Liver (tissue), 3 donors: ENCODE results near the gene TNS1.

Experiments
- CTCF ChIP-seq: fragments of 150-350 bp; IDR thresholded peaks from 2 replicates; pipeline ENCODE4 v1.5.1; 2017; ENCODE audit warnings: improper control_type of control experiment, low read depth, low read length; ENCODE audit not compliant: missing input control
- EGR1 ChIP-seq, 2 donors: IDR thresholded peaks; 2 replicates each; pipeline ENCODE4 v1.6.1; 2016 to 2018; ENCODE audit warnings: antibody characterized with exemption in 2 of 2, low read depth in 2 of 2
- FOXA1 ChIP-seq: IDR thresholded peaks from 2 replicates; pipeline ENCODE4 v1.6.1; 2016; ENCODE audit warnings: antibody characterized with exemption
- GABPA ChIP-seq, 2 donors: IDR thresholded peaks in 1 of 2; conservative IDR thresholded peaks in 1 of 2; 2 replicates each; pipeline ENCODE4 v1.6.1; 2016; ENCODE audit warnings: antibody characterized with exemption in 2 of 2, mild to moderate bottlenecking in 1 of 2, moderate library complexity in 1 of 2
- HNF4G ChIP-seq: IDR thresholded peaks from 2 replicates; pipeline ENCODE4 v1.6.1; 2016; ENCODE audit warnings: antibody characterized with exemption
- JUND ChIP-seq, 2 donors: IDR thresholded peaks; 2 replicates each; pipeline ENCODE4 v1.6.1; 2016; ENCODE audit warnings: antibody characterized with exemption in 2 of 2
- RAD21 ChIP-seq, 2 donors: IDR thresholded peaks; 2 replicates each; pipeline ENCODE4 v1.6.1; 2016; ENCODE audit warnings: antibody characterized with exemption in 2 of 2, mild to moderate bottlenecking in 2 of 2
- REST ChIP-seq: IDR thresholded peaks from 2 replicates; pipeline ENCODE4 v1.6.1; 2016; ENCODE audit warnings: antibody characterized with exemption, mild to moderate bottlenecking
- SP1 ChIP-seq: IDR thresholded peaks from 2 replicates; pipeline ENCODE4 v1.6.1; 2018; ENCODE audit warnings: antibody characterized with exemption, mild to moderate bottlenecking
- TAF1 ChIP-seq: conservative IDR thresholded peaks from 2 replicates; pipeline ENCODE4 v1.6.1; 2016; ENCODE audit warnings: antibody characterized with exemption, mild to moderate bottlenecking
- YY1 ChIP-seq: IDR thresholded peaks from 2 replicates; pipeline ENCODE4 v1.6.1; 2016; ENCODE audit warnings: antibody characterized with exemption, mild to moderate bottlenecking
- TF ChIP-seq, protein P1 (sequence below): IDR thresholded peaks from 2 replicates; pipeline ENCODE4 v1.6.1; 2016; ENCODE audit warnings: antibody characterized with exemption
- donor health status: healthy.
- donor health status: healthy.

GRCh38 chr2:217834057-217834620 lies 168.7 kb downstream of the TNS1 start:
- TF ChIP-seq JUND (IDR thresholded peaks at IDR 0.05) (no peak), CTCF (no peak), TAF1 (no peak), GABPA (IDR thresholded peaks at IDR 0.05 in 1 of 2, conservative IDR thresholded peaks at IDR 0.05 in 1 of 2) (no peak), SP1 (no peak), RAD21 (IDR thresholded peaks at IDR 0.05) (no peak), HNF4G (no peak), REST (no peak), FOXA1 (no peak), EGR1 (IDR thresholded peaks at IDR 0.05; ENCODE audit: low read depth in 2 of 2) (no peak), YY1 (no peak)
- TF ChIP-seq, protein P1, sequence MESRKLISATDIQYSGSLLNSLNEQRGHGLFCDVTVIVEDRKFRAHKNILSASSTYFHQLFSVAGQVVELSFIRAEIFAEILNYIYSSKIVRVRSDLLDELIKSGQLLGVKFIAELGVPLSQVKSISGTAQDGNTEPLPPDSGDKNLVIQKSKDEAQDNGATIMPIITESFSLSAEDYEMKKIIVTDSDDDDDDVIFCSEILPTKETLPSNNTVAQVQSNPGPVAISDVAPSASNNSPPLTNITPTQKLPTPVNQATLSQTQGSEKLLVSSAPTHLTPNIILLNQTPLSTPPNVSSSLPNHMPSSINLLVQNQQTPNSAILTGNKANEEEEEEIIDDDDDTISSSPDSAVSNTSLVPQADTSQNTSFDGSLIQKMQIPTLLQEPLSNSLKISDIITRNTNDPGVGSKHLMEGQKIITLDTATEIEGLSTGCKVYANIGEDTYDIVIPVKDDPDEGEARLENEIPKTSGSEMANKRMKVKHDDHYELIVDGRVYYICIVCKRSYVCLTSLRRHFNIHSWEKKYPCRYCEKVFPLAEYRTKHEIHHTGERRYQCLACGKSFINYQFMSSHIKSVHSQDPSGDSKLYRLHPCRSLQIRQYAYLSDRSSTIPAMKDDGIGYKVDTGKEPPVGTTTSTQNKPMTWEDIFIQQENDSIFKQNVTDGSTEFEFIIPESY, result no peak
